Fibroblast of lung (primary cell): ENCODE measurements around the gene COL8A1. TPM values are rescaled to one million over a fixed set of nuclear protein-coding genes. Genes with fewer than 3 reads are reported as not detected.

Experiments
- DNase-seq, 2 donors: peaks; one replicate each; pipeline versions ENCODE4 v3.0.0 to v3.0.0-alpha.2; 2010; ENCODE audit warnings: low read depth in 2 of 2
- H2AFZ ChIP-seq: 2 replicates; pipeline ENCODE4 v1.5.1; 2012; ENCODE audit warnings: low read length, control low read depth, inconsistent platforms
- H3K27ac ChIP-seq: 2 replicates; pipeline ENCODE4 v1.5.1; 2011; ENCODE audit warnings: low read length, control low read depth; ENCODE audit not compliant: insufficient read depth
- H3K27me3 ChIP-seq: 2 replicates; pipeline ENCODE4 v1.5.1; 2011; ENCODE audit warnings: mild to moderate bottlenecking, low read length; ENCODE audit not compliant: control insufficient read depth, insufficient read depth
- H3K36me3 ChIP-seq: 2 replicates; pipeline ENCODE4 v1.5.1; 2011; ENCODE audit warnings: low read length; ENCODE audit not compliant: control insufficient read depth, insufficient read depth
- H3K4me1 ChIP-seq: 2 replicates; pipeline ENCODE4 v1.5.1; 2011; ENCODE audit warnings: low read length; ENCODE audit not compliant: control insufficient read depth, insufficient read depth; ENCODE audit errors: extremely low read depth
- H3K4me2 ChIP-seq: 2 replicates; pipeline ENCODE4 v1.5.1; 2011; ENCODE audit warnings: low read length, control low read depth; ENCODE audit not compliant: insufficient read depth; ENCODE audit errors: extremely low read depth
- H3K4me3 ChIP-seq, 4 experiments: fragments of 200-600 bp in 1 of 4; sonication (generic) in 1 of 4; replicated peaks in 1 of 4; 2 replicates each; pipeline ENCODE4 v1.5.1; 2011 to 2016; ENCODE audit warnings: low read length in 4 of 4, low read depth in 3 of 4, mild to moderate bottlenecking in 3 of 4, control low read depth in 2 of 4, inconsistent platforms in 1 of 4, mixed read lengths in 1 of 4; ENCODE audit not compliant: insufficient read depth in 1 of 4; ENCODE audit errors: control extremely low read depth in 1 of 4
- H3K79me2 ChIP-seq: 2 replicates; pipeline ENCODE4 v1.5.1; 2012; ENCODE audit warnings: mild to moderate bottlenecking, low read length, inconsistent platforms; ENCODE audit not compliant: control insufficient read depth, insufficient read depth
- H3K9ac ChIP-seq: 2 replicates; pipeline ENCODE4 v1.5.1; 2011; ENCODE audit warnings: mild to moderate bottlenecking, low read length, control low read depth; ENCODE audit not compliant: insufficient read depth
- H3K9me3 ChIP-seq: 2 replicates; pipeline ENCODE4 v1.5.1; 2012; ENCODE audit warnings: low read depth, low read length; ENCODE audit not compliant: control insufficient read depth, insufficient read depth
- H4K20me1 ChIP-seq: 2 replicates; pipeline ENCODE4 v1.5.1; 2011; ENCODE audit warnings: low read length; ENCODE audit not compliant: control insufficient read depth, insufficient read depth; ENCODE audit errors: extremely low read depth
- CTCF ChIP-seq, 2 donors: IDR thresholded peaks in 1 of 2; conservative IDR thresholded peaks in 1 of 2; 1 replicate in 1 of 2; 2 replicates in 1 of 2; pipeline ENCODE4 v1.5.1; 2011 to 2012; ENCODE audit warnings: low read length in 2 of 2, control low read depth in 1 of 2, inconsistent platforms in 1 of 2, low read depth in 1 of 2, mild to moderate bottlenecking in 1 of 2
- EZH2 ChIP-seq: IDR thresholded peaks from 2 replicates; pipeline ENCODE4 v1.5.1; 2012; ENCODE audit warnings: low read length, control low read depth, mild to moderate bottlenecking; ENCODE audit errors: missing control alignments
- polyA plus RNA-seq, 2 donors: library from polyadenylated mRNA; depleted of rRNA in 1 of 2; stranded (reverse) in 1 of 2; unstranded in 1 of 2; fragments of >200 nt; gene quantifications; 2 replicates each; pipeline ENCODE4 v1.2.1, GENCODE V29; 2011 to 2012; ENCODE audit warnings: missing spikeins in 1 of 2
- total RNA-seq: library from RNA; depleted of rRNA; stranded (reverse); fragments of >200 nt; gene quantifications from 2 replicates; pipeline ENCODE4 v1.2.1, GENCODE V29; 2014

Gene COL8A1
- total and polyA plus RNA-seq, 2 donors (not counting 1 experiment from before 2014, with no cell fraction given), result 85.4 to 215 TPM

- TF ChIP-seq EZH2 (no peak), CTCF (conservative IDR thresholded peaks at IDR 0.05 in 1 of 2, IDR thresholded peaks at IDR 0.05 in 1 of 2; ENCODE audit: low read depth in 1 of 2, low read length in 2 of 2) (no peak)
- H3K36me3 ChIP-seq, result no peaks in the 10 kb centered on the region
- no peaks in the 10 kb centered on the region for H3K27me3 ChIP-seq
- no peak for DNase-seq
- peaks cover 17% of the 10 kb centered on the region for H3K79me2 ChIP-seq
- H3K4me1 ChIP-seq, result peaks cover 14% of the 10 kb centered on the region
- H2AFZ ChIP-seq, result no peak overlapping the region
- H4K20me1 ChIP-seq, result no peaks in the 10 kb centered on the region
- H3K4me3 ChIP-seq, result no peak overlapping the region
- no peak overlapping the region for H3K4me2 ChIP-seq
- no peaks in the 10 kb centered on the region for H3K9me3 ChIP-seq
- no peak overlapping the region for H3K27ac ChIP-seq
- H3K9ac ChIP-seq, result no peak overlapping the region
Observed at GRCh38 chr3:99662838-99663570, 24.6 kb downstream of the COL8A1 start.

GRCh38 chr3:99663977-99664376 is 25.6 kb downstream of the COL8A1 start:
- peaks cover 17% of the 10 kb centered on the region for H3K79me2 ChIP-seq
- DNase-seq, result no peak
- peaks cover 7% of the 10 kb centered on the region for H3K4me1 ChIP-seq
- H4K20me1 ChIP-seq, result no peaks in the 10 kb centered on the region
- H2AFZ ChIP-seq, result no peak overlapping the region
- no peak overlapping the region for H3K27ac ChIP-seq
- no peak overlapping the region for H3K4me2 ChIP-seq
- TF ChIP-seq CTCF (conservative IDR thresholded peaks at IDR 0.05 in 1 of 2, IDR thresholded peaks at IDR 0.05 in 1 of 2; ENCODE audit: low read depth in 1 of 2, low read length in 2 of 2), result no peak
- TF ChIP-seq EZH2, result no peak
- H3K36me3 ChIP-seq, result no peaks in the 10 kb centered on the region
- H3K4me3 ChIP-seq, result no peak overlapping the region
- no peaks in the 10 kb centered on the region for H3K27me3 ChIP-seq
- no peaks in the 10 kb centered on the region for H3K9me3 ChIP-seq
- no peak overlapping the region for H3K9ac ChIP-seq

GRCh38 chr3:99665017-99665416 is 26.6 kb downstream of the COL8A1 start:
- H4K20me1 ChIP-seq, result no peaks in the 10 kb centered on the region
- no peak overlapping the region for H3K27ac ChIP-seq
- no peak overlapping the region for H3K4me2 ChIP-seq
- no peaks in the 10 kb centered on the region for H3K36me3 ChIP-seq
- H3K4me1 ChIP-seq, result peaks cover 7% of the 10 kb centered on the region
- no peak overlapping the region for H3K9ac ChIP-seq
- no peaks in the 10 kb centered on the region for H3K9me3 ChIP-seq
- H3K4me3 ChIP-seq, result no peak overlapping the region
- H2AFZ ChIP-seq, result no peak overlapping the region
- no peak for DNase-seq
- TF ChIP-seq CTCF (conservative IDR thresholded peaks at IDR 0.05 in 1 of 2, IDR thresholded peaks at IDR 0.05 in 1 of 2; ENCODE audit: low read depth in 1 of 2, low read length in 2 of 2), result no peak
- no peak for TF ChIP-seq EZH2
- no peaks in the 10 kb centered on the region for H3K27me3 ChIP-seq
- H3K79me2 ChIP-seq, result peaks cover 17% of the 10 kb centered on the region
